K562 treated with DMSO at 1 percent for 12 hours (cell line): ENCODE results near the gene TGFBRAP1. TPM values are rescaled to one million over a fixed set of nuclear protein-coding genes. Genes with fewer than 3 reads are reported as not detected.

Source experiments
- total RNA-seq: library from RNA; unstranded; fragments of 300-600 nt; gene quantifications from 2 replicates; pipeline ENCODE4 v1.2.3, GENCODE V29; 2022; ENCODE audit not compliant: insufficient read depth

The TGFBRAP1 gene
- 4.7 and 18.9 TPM in 2 replicates for total RNA-seq

GRCh38 chr2:105329561-105330495 is at the start of gene TGFBRAP1:
Gene TGFBRAP1, minus strand, starts transcription at chr2:105329735. Its CDS starts 21,434 bp downstream, at chr2:105308301.

GRCh38 chr2:105337122-105338019 is 7.8 kb upstream of the TGFBRAP1 start, which contains the start of gene C2orf49:
Gene C2orf49, plus strand, starts transcription at chr2:105337540. Its CDS starts 48 bp downstream, at chr2:105337588.

GRCh38 chr2:105241443-105241842 is 88.1 kb downstream of the TGFBRAP1 start, which contains the start of gene GPR45:
Gene GPR45, plus strand, starts transcription at chr2:105241743. Its CDS starts 116 bp downstream, at chr2:105241859.

Other genes with a start within 250 kb of the TGFBRAP1 start
- not detected in 2 replicates for gene GPR45, start 88.0 kb downstream of the TGFBRAP1 start, total RNA-seq
- 6.4 and 12.1 TPM in 2 replicates for gene C2orf49, start 7.8 kb upstream of the TGFBRAP1 start, total RNA-seq
- 35.1 and 36.9 TPM in 2 replicates for gene FHL2, start 69.3 kb upstream of the TGFBRAP1 start, total RNA-seq